PC-3 (cell line): ENCODE results near the gene MBOAT1. TPM values are rescaled to one million over a fixed set of nuclear protein-coding genes. Genes with fewer than 3 reads are reported as not detected.

ENCODE experiments used
- ATAC-seq: fragments of 200-7000 bp; cut with Tn5 transposase; 2 replicates; pipeline ENCODE4 v1.9.1; 2020; ENCODE audit warnings: mild to moderate bottlenecking, moderate library complexity
- BruUV-seq: library from RNA; stranded (reverse); fragments of 400-500 nt; replicated peaks from 2 replicates; lab custom pipeline; 2021; lab: Mats Ljungman, UMichigan
- CTCF ChIA-PET: fragments of 300-600 bp; sonication (Branson Sonifier 250); formaldehyde crosslinking; loops from one replicate; lab custom pipeline; 2022; ENCODE audit warnings: antibody characterized with exemption; lab: Charles Lee
- POLR2A ChIA-PET: fragments of 300-600 bp; sonication (Branson Sonifier 250); formaldehyde crosslinking; loops from one replicate; lab custom pipeline; 2022; ENCODE audit warnings: antibody characterized with exemption; ENCODE audit not compliant: unreplicated experiment; lab: Charles Lee
- DNase-seq: peaks from one replicate; pipeline ENCODE4 v3.0.0-alpha.2; 2015
- H2AFZ ChIP-seq: fragments of 300-600 bp; sonication (generic); 2 replicates; pipeline ENCODE4 v1.6.0; 2016; ENCODE audit warnings: antibody characterized with exemption, low read length
- H3F3A ChIP-seq: fragments of 300-600 bp; sonication (generic); one replicate; pipeline ENCODE4 v1.6.0; 2017; ENCODE audit warnings: antibody characterized with exemption, low read length, control low read depth, mild to moderate bottlenecking; ENCODE audit not compliant: unreplicated experiment
- H3K27ac ChIP-seq: fragments of 300-600 bp; sonication (generic); 2 replicates; pipeline ENCODE4 v1.5.1; 2016; ENCODE audit warnings: mild to moderate bottlenecking, low read length
- H3K27me3 ChIP-seq: fragments of 300-600 bp; sonication (generic); 2 replicates; pipeline ENCODE4 v1.6.1; 2016; ENCODE audit warnings: low read length, mixed read lengths
- H3K36me3 ChIP-seq: fragments of 300-600 bp; sonication (generic); 2 replicates; pipeline ENCODE4 v1.6.1; 2016; ENCODE audit warnings: low read depth, mixed run types, low read length, mixed read lengths
- H3K4me1 ChIP-seq: fragments of 300-600 bp; sonication (generic); 2 replicates; pipeline ENCODE4 v1.5.1; 2016; ENCODE audit warnings: low read length; ENCODE audit not compliant: insufficient read depth
- H3K4me2 ChIP-seq: fragments of 300-600 bp; sonication (generic); 2 replicates; pipeline ENCODE4 v1.6.0; 2016; ENCODE audit warnings: low read length
- H3K4me3 ChIP-seq: fragments of 300-600 bp; sonication (generic); 2 replicates; pipeline ENCODE4 v1.5.1; 2016; ENCODE audit warnings: mild to moderate bottlenecking, low read length, mixed read lengths
- H3K79me2 ChIP-seq: fragments of 300-600 bp; sonication (generic); 2 replicates; pipeline ENCODE4 v1.6.1; 2017; ENCODE audit warnings: low read length, mixed read lengths
- H3K9ac ChIP-seq: fragments of 300-600 bp; sonication (generic); 2 replicates; pipeline ENCODE4 v1.6.0; 2016; ENCODE audit warnings: mild to moderate bottlenecking, low read length
- H3K9me2 ChIP-seq: fragments of 300-600 bp; sonication (generic); replicated peaks from 2 replicates; pipeline ENCODE4 v1.6.1; 2016; ENCODE audit warnings: mixed run types, low read length, mixed read lengths
- H3K9me3 ChIP-seq: fragments of 300-600 bp; sonication (generic); 2 replicates; pipeline ENCODE4 v1.6.1; 2016; ENCODE audit warnings: low read length, mixed read lengths
- H4K20me1 ChIP-seq: fragments of 300-600 bp; sonication (generic); 2 replicates; pipeline ENCODE4 v1.6.1; 2016; ENCODE audit warnings: low read length, mixed read lengths
- CTCF ChIP-seq: fragments of 300-600 bp; sonication (generic); conservative IDR thresholded peaks from 2 replicates; pipeline ENCODE4 v1.5.1; 2017; ENCODE audit warnings: antibody characterized with exemption, low read depth, mild to moderate bottlenecking, low read length
- EZH2 ChIP-seq: fragments of 300-600 bp; sonication (generic); IDR thresholded peaks from one replicate; pipeline ENCODE4 v1.6.1; 2017; ENCODE audit warnings: antibody characterized with exemption, mild to moderate bottlenecking, low read length; ENCODE audit not compliant: unreplicated experiment
- EZH2phosphoT487 ChIP-seq: fragments of 300-600 bp; sonication (generic); IDR thresholded peaks from 2 replicates; pipeline ENCODE4 v1.6.1; 2018; ENCODE audit warnings: mild to moderate bottlenecking, antibody characterized with exemption, low read length, borderline replicate concordance
- intact Hi-C: fragments of 100-400 bp; cut with micrococcal nuclease; formaldehyde crosslinking; loops from 2 replicates; pipeline ENCODE4 v1.9.0; 2023
- total RNA-seq: library from RNA; depleted of rRNA; stranded (reverse); fragments of >200 nt; gene quantifications from 2 replicates; pipeline ENCODE4 v1.2.3, GENCODE V29; 2014

The MBOAT1 gene
- total RNA-seq, 1 experiment from 2014 or later: 8.4 TPM

GRCh38 chr6:20188630-20189075, 23.6 kb downstream of the MBOAT1 start:
- intact Hi-C loops: no loop called here
- POLR2A ChIA-PET: no interaction called here
- Histone ChIP-seq H4K20me1 (no peaks in the 10 kb centered on the region), H3K4me3 (no peak overlapping the region), H3K36me3 (no peaks in the 10 kb centered on the region; the same call in 1 of the 2 replicates), H3K79me2 (no peaks in the 10 kb centered on the region), H3K4me1 (peaks cover 4% of the 10 kb centered on the region), H3K9me3 (no peaks in the 10 kb centered on the region), H3K27ac (no peak overlapping the region), H3K27me3 (no peaks in the 10 kb centered on the region), H3K9ac (no peak overlapping the region), H3F3A (peaks cover under 1% of the 10 kb centered on the region), H2AFZ (no peak overlapping the region), H3K9me2 (no peaks in the 10 kb centered on the region), H3K4me2 (no peak overlapping the region)
- DNase-seq (no peak), ATAC-seq (no peak)
- CTCF ChIA-PET: no interaction called here
- BruUV-seq: no TSS peak
- TF ChIP-seq EZH2phosphoT487 (no peak), EZH2 (no peak), CTCF (no peak)

GRCh38 chr6:20186981-20187380, 25.3 kb downstream of the MBOAT1 start:
- POLR2A ChIA-PET: no interaction called here

More at GRCh38 chr6:20186981-20187380, 25.3 kb downstream of the MBOAT1 start:
- peaks cover 4% of the 10 kb centered on the region for H3F3A ChIP-seq
- no TSS peak for BruUV-seq
- no peak overlapping the region for H2AFZ ChIP-seq
- ATAC-seq: no peak
- no peaks in the 10 kb centered on the region; the same call in 1 of the 2 replicates for H3K36me3 ChIP-seq
- no peak overlapping the region for H3K4me3 ChIP-seq
- H3K27me3 ChIP-seq: no peaks in the 10 kb centered on the region
- no peak overlapping the region for H3K4me2 ChIP-seq
- CTCF ChIA-PET: no interaction called here
- no peak for DNase-seq
- no peak overlapping the region for H3K27ac ChIP-seq
- TF ChIP-seq CTCF (no peak), EZH2phosphoT487 (no peak)
- no peaks in the 10 kb centered on the region for H3K79me2 ChIP-seq
- H3K9me2 ChIP-seq: no peaks in the 10 kb centered on the region
- no peak overlapping the region for H3K9ac ChIP-seq
- H3K4me1 ChIP-seq: peaks cover 15% of the 10 kb centered on the region
- intact Hi-C loops: no loop called here
- no peaks in the 10 kb centered on the region for H3K9me3 ChIP-seq
- no peaks in the 10 kb centered on the region for H4K20me1 ChIP-seq
